Stimulated activated CD4-positive, alpha-beta T cell treated with anti-CD3 and anti-CD28 coated beads, Interleukin-12 subunit alpha, Interleukin-12 subunit beta, amount 100 ng/mL, for 4 hours (primary cell): Measurements from ENCODE around the gene TPRX1.
"Not testable (repeated sequence)": the region's sequence is repeated elsewhere in the genome, so short reads cannot be mapped to it uniquely, and the experiment has no call there.

Experiments used
- DNase-seq: peaks from one replicate; pipeline ENCODE4 v3.0.0-alpha.2; 2020

The TPRX1 gene, protein sequence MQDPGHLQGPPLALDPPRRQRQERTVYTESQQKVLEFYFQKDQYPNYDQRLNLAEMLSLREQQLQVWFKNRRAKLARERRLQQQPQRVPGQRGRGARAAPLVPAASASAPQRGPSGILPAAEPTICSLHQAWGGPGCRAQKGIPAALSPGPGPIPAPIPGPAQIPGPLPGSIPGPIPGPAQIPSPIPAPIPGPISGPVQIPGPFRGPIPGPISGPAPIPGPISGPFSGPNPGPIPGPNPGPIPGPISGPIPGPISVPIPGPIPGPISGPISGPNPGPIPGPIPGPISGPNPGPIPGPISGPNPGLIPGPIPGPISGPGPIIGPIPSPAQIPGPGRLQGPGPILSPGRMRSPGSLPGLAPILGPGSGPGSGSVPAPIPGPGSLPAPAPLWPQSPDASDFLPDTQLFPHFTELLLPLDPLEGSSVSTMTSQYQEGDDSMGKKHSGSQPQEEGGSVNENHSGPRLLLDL

DNA sequence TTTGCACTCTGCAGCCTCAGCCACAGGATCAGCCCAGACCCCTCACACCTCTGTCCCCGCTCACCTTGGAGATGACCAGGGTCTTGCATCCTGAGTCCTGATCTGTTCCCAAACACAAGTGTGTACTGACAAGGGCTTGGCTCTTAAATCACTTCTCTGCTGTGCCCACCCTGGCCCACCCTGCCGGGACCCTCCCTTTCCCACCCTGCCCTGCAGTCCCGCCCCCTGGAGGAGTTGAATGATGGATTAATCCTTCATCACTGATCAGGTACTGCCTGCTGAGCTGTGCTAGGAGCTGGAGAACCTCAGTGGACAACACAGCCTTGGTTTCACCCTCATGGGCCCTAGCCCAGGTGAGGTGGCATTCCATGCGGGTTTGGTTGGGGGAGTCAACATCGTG is at the start of gene TPRX1:
Gene TPRX1, minus strand, starts transcription at position 101 of the 400 bp plus-strand sequence. Its CDS starts 12 bp downstream, at position 89.
- DNase-seq: not testable (repeated sequence)

DNA sequence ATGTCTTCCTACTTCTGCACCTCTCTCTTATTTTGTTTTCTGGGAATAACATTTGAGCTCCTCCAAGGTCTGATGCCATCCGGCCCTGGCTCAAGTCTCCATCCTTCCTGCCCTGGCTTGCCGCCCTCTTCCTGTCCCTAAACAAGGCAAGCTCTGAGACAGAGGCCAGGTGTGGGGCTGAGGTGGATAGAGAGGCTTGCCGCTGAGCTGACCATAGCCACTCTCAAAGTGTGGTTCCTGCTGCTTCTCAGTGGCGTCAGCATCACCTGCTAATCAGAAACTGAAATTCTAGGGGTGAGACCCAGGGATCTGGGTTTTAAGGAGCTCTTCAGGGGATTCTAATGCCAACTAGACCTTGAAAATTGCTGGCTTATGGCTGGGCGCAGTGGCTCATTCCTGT is 48.7 kb upstream of the TPRX1 start:
- no peak for DNase-seq

DNA sequence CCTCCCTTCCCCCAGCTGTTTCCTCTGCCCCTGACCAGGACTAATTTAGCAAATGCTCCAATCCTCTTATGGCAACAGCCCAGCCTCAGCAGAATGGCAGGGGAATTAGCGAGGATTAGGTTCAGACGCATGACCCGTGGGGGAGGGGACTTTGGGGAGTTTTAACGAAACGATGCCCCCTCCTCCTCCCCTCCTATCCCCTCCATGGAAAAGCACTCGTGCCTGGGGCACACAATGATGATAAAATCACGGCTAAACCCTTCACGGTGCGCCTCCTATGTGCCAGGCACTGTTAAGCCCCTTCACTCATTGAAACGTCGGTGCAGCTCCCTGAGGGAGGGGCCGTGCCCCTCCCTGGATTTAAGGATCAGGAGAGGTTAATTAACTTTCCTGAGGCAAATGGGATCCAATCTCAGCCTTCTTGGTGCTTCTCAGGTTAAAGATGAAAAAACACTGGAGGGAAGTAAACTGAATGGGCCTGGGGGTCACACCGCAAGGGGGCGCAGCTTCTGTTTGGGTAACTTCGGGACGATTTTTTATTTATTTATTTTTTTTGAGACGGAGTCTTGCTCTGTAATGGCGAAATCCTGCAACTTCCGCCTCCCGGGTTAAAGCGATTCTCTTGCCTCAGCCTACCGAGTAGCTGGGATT is 44.6 kb upstream of the TPRX1 start:
- peak; percentile 20 for DNase-seq

DNA sequence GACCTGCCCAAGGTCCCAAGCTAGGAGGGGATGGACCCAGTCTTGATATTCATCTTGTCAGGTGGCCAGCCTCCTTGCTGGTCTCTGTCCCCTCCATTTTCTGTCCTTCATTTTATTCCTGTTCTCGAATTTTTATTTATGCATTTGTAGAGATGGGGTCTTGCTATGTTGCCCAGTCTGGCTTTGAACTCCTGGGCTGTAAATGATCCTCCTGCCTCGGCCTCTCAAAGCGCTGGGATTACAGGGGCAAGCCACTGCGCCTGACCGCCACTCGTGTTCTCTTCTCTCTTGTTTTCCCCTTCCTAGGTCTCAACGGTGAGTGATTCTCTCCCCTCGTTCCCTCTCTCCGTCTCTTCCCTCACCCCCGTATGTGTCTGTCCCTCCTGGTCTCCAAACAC is 44.1 kb upstream of the TPRX1 start:
- no peak for DNase-seq

DNA sequence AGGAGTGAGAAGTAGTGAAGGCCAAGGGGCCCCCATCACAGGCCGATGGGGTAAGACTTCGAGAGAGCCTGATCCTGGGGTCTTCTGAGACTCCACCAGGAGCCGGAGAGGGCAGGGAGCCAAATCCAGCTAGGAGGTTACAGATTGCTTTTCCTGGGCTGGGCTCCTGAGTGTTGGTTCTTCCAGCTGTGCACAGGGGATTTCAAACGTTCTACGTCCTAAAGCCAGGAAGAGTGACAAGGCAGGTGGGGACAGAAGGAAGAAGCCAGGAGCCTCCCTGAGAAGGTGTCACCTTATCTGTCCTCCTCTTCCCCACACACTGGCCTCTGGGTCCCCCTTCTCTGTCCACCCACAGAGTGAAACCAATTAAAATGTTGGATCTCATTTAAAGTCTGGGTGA is 38.6 kb upstream of the TPRX1 start:
- DNase-seq: no peak

DNA sequence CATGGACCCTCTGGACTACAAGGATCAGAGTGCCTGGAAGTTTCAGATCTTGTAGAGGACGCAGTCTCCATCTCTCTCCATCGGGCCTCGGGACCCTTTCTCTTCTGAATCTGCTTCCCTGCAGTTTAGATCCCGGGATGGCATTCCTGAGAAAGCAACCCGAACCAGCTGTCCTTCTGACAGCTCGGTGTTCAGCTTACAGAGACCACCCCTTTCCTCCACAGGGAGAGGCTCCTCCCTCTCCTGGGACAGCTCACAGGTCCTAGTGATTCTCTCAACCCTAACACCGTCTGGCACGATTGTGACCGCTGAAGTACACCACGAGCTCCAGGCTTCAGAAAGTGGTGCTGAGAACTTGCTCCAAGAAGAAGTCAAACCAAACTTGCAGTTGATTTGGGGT is 35.6 kb upstream of the TPRX1 start:
- no peak for DNase-seq

DNA sequence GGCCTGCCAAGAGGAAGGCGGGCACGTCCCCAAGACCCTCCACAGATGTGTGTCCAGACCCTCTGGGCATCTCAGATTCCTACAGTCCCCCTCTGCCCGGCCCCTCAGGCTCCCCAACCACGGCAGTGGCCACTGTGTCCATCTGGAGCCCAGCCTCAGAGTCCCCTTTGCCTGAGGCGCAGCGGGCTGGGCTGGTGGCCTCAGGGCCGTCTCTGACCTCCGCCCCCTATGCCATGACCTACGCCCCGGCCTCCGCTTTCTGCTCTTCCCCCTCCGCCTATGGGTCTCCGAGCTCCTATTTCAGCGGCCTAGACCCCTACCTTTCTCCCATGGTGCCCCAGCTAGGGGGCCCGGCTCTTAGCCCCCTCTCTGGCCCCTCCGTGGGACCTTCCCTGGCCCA is 35.1 kb upstream of the TPRX1 start:
- DNase-seq: no peak

DNA sequence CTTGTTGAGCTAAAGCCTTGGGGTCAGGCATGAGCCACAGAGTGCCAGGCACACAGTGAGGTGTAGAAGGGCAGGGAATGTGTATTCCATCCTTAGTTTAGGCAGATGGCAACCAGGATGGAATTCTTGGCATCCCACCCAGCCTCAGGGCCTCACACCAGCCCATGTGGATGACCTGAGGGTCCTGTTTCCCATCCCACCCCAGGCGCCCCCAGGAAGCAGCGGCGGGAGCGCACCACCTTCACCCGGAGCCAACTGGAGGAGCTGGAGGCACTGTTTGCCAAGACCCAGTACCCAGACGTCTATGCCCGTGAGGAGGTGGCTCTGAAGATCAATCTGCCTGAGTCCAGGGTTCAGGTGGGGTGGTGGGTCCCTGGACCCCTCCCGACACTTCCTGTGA is 31.7 kb upstream of the TPRX1 start:
- DNase-seq: no peak

DNA sequence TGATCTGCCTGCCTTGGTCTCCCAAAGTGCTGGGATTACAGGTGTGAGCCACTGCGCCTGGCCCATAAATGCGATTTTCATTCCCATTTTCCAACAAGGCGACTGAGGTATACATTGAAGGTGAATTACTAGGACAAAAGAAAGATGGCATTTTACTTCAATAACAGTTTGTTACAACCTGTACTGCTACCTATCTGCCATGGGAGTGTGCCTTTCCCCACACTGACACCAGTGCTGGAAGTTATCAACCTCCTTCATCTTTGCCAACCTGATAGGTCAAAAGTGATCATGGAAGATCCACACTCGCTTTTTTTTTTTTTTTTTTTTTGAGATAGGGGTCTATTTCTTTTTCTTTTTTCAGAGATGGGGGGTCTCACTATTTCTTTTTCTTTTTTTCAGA is 28.4 kb upstream of the TPRX1 start:
- no peak for DNase-seq

DNA sequence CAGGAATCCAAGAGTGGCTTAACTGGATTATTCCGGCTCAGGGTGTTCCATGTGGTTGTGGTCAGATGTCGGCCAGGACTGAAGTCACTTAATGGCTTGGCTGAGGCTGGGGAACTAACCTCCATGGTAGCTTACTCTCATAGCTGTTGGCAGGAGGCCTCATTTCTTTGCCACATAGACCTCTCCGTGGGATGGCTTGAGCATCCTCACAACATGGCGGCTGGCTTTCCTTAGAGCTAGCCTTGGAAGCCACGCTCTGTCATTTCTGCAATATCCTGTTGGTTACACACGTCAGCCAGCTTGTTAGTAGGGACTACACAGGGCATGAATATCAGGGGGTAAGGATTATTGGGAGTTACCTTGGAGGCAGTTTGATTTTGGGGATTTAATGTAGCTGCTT is 22.4 kb upstream of the TPRX1 start:
- no peak for DNase-seq

DNA sequence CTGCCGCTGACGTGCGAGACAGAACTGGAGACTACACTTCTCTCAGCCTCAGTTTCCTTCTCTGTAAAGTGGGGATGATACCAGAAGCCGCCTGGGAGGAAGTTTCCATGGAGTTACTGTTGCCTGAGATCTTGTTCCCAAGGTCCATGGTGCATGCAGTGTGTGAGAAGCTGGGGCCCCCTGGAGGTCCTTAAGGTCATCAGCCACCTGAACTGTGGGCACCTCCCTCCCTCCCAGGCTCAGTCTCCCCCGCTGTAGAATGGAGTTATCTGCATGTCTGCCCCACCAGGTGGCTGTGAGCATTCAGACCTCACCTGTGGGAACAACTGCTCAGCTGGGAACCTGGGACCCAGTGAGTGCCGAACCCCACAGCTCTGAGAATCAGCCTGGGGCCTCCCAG is 20.0 kb upstream of the TPRX1 start:
- DNase-seq: no peak

DNA sequence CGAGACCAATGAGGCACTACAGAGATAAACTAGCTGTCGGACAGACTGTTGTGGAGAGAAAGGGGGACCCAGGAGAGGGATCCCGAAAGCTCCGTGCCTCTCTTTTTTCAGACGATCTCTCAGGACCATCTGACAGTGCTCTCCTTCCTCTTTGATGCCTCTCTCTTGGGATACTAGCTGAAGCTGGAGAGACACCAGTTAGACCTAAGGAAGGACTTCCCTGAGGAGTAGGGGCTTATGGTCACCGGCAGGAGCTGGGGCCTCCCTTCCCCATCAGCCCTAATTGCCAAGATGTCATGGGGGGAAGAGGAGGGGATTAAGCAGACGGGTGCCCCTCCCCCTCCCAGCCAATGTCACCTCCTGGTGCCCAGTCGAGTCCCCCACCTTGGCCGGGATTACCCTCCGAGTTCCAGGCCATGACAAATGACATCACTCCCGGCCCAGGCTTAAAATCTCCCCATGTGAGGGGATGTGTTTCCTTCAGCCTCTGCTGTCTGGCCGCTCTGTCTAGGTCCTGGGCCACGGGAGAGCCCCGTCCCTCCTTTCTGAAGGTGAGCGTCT is 17.2 kb upstream of the TPRX1 start, which contains the start of gene CRX:
Gene CRX, plus strand, starts transcription at position 478 of the 561 bp plus-strand sequence. CDS start 12,507 bp downstream, outside the sequence.
- no peak for DNase-seq

DNA sequence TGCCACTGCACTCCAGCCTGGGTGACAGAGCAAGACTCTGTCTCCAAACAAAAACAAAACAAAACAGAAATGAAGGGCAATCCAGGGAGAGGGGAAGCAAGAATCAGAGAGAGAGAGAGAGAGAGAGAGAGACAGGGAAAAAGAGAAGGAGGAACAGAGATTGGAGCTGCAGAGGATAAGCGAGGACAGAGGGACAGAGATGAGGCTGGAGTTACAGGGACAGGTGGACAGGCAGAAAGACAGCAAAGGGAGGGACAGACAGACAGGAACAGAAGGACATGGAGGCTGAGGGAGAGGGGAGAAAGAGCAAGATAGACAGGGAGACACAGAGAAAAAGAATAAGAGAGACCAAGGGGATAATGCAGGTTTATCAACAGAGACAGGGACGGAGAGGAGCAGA is 16.1 kb upstream of the TPRX1 start:
- DNase-seq: no peak

DNA sequence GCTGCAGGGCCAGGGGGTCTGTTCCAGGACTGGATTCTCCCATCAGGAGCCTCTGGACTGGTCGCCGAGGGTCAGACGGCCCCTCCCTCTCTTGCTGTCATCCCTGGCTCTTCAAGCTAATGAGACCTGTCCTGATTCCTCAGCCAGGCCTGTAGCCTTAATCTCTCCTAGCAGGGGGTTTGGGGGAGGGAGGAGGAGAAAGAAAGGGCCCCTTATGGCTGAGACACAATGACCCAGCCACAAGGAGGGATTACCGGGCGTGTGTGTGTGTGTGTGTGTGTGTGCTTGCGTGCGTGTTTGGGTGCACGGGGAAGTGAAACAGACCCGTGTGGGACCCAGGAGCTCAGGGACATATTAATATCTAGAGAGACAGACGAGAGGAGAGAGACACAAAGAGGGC is 15.5 kb upstream of the TPRX1 start:
- no peak for DNase-seq

DNA sequence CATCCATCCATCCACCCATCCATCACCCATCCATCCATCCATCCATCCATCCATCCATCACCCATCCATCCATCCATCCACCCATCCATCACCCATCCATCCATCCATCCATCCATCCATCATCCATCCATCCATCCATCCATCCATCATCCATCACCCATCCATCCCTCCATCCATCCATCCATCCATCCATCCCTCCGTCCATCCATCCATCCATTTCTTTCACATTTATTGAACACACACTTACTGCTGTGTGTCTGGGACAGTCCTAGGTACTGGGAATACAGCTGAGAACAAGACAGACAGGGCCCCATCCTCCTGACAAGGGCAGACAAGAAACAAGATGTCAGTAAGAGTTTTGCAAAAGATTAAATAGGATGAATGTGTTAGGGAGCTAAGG is 13.9 kb upstream of the TPRX1 start:
- DNase-seq: not testable (repeated sequence)

DNA sequence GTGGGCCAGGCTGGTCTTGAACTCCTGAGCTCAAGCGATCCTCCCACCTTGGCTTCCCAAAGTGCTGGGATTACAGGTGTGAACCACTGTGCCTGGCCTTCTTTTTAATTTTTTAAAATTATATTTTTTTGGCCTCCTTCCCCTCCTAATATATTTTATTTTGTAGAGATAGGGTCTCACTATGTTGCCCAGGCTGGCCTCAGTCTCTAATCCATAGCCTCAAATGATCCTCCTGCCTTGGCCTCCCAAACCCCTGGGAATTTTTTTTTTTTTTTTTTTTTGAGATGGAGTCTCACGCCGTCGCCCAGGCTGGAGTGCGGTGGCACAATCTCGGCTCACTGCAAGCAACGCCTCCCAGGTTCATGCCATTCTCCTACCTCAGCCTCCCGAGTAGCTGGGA is 11.9 kb upstream of the TPRX1 start:
- not testable (repeated sequence) for DNase-seq

DNA sequence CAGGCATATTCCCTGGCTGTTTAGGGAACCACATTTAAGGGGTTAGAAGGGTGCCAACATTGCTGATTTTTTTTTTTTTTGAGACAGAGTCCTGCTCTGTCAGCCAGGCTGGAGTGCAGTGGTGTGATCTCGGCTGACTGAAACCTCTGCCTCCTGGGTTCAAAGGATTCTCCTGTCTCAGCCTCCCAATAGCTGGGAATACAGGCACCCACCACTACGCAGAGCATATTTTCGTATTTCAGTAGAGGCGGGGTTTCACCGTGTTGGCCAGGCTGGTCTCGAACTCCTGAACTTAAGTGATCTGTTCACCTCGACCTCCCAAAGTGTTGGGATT is 9.6 kb upstream of the TPRX1 start:
- no peak for DNase-seq

DNA sequence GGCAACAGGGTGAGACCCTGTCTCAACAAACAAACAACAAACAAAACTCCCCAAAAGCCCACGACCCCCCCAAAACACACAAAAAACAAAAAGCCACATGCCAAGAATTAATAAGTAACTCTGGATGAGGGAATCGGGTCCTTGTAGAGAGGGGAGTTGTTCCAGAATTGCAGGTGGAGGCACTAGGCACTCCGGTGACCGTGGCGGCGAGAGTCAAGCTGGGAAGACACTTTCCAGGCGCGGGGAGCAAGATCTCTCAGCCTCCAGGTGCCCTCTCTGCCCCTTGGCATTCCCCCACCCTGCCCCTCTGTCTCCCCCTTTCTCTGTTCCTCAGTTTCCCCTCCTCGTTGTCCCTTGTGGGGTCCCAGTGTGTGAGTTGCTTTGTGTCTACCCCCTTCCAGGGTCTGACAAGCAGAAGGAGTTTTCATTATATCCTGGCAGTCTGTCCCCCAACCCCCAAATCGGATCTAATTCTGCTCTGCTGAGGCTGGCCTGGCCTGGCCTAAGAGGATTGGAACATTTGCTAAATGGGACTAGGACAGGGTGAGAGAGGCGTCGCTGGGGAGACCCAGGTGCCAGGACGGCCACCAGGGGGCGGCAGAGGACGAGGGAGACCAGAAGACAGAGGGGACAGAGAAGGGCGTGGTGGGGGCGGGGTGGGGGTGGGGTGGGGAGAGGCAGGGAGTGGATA is 9.1 kb upstream of the TPRX1 start:
- DNase-seq: peak; percentile 82

DNA sequence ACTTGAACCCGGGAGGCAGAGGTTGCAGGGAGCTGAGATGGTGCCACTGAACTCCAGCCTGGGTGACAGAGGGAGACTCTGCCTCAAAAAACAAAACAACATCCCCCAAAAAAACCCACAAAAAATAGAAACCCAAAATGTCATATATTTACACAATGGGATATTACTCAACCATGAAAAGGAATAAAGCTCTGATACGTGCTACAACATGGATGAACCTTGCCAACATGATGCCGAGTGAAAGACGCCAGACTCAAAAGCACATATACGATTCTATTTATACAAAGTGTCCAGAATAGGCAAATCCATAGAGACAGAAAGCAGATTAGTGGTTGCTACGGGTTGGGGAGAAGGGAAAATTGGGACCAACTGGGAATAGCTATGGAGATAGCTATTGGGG is 2.1 kb upstream of the TPRX1 start:
- no peak for DNase-seq

DNA sequence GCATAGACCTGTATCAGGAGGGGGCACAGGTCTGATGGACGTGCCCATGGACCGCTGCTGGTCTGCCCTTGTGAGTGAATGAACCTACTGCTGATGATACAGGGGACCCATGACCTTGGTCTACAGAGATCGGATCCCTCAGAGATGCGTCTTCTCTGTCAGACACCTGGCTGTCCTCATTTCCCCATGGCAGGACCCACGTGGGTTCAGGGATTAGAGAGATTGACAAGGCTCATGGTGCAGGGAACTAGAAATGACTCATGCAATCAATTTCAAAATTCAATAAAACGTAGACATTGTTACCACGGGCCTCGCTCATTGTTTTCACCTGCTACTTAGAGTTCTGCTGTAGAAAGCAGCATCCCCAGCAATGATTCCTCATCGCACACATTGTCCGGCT is 962 bp upstream of the TPRX1 start:
- no peak for DNase-seq

DNA sequence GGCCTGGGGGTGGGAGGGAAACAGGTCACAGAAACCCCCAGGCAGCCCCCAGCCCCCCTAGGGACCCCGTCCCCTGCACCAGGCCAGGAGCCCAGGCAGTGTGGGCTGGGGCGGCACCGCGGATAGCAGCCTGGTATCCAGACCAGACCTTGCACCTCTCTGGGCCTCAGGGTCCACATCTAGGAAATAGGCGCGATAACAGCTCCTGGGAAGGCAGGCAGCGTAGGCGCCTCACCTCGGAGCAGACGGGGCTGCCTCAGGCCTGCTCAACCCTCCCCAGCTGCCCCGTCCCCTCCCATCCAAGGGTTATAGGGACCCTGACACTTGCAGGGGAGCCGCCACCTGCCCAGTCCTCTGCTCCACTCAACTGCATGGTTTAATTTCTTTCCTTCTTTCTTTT is 680 bp downstream of the TPRX1 start:
- not testable (repeated sequence) for DNase-seq

DNA sequence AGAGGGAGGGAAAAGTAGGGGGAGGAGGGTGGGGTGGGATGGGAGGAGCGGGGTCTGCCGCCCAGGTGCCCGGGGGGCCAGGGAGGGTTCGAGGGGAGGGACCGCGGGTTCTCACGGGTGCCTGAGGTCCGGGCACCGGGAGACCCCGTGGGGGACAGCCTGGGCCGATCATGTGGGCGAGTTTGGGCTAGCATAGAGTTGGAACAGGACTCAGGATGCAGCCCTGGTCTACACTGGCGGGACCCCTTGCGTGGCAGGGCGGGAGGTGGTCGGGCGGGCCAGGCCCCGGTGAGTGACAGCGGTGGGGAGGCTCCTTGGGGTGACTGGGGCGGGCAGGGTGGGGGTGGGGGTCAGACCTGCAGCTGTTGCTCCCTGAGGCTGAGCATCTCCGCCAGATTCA is 1.2 kb downstream of the TPRX1 start:
- DNase-seq: not testable (repeated sequence)

DNA sequence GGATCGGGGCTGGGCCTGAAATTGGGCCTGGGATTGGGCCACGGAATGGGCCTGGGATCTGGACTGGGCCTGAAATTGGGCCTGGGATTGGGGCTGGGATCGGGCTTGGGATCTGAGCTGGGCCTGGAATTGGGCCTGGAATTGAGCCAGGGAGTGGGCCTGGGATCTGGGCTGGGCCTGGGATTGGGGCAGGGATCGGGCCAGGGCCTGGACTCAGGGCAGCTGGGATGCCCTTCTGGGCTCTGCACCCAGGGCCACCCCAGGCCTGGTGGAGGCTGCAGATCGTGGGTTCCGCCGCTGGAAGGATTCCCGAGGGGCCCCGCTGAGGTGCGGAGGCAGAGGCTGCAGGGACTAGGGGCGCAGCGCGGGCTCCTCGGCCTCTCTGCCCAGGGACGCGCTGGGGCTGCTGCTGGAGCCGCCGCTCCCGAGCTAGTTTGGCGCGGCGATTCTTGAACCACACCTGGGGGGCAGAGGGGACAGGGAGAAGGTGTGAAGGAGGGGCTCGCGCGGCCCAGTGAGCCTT is 1.8 kb downstream of the TPRX1 start:
- no peak for DNase-seq
